ENCODE results near the gene ACP1. TPM values are rescaled to one million over a fixed set of nuclear protein-coding genes. Genes with fewer than 3 reads are reported as not detected.

ACP1 gene
- total RNA-seq, 1 experiment from 2014 or later: 120 TPM

DNA sequence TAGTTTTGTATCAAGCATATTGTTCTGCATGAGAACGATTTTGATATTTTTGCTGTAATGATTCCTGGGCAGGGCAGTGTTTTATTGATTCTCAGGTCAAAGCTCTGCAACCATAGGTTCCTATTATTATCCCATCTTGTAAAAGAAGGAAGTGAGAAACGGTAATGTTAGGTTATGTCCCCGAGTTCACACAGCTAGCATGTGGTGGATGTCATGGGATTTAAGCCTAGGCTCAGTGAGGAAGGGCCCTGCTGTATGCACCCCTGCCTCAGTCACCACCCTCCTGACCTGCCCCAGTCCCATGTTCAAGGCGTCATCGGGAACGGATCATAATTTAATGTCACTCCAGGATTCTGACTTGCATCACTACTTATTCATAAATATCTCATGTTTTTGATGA is 10.7 kb downstream of the ACP1 start:
- peaks cover 25% of the 10 kb centered on the region for H3K36me3 Mint-ChIP-seq (ENCODE audit: insufficient read depth, unreplicated experiment)
- TF ChIP-seq, protein P1, sequence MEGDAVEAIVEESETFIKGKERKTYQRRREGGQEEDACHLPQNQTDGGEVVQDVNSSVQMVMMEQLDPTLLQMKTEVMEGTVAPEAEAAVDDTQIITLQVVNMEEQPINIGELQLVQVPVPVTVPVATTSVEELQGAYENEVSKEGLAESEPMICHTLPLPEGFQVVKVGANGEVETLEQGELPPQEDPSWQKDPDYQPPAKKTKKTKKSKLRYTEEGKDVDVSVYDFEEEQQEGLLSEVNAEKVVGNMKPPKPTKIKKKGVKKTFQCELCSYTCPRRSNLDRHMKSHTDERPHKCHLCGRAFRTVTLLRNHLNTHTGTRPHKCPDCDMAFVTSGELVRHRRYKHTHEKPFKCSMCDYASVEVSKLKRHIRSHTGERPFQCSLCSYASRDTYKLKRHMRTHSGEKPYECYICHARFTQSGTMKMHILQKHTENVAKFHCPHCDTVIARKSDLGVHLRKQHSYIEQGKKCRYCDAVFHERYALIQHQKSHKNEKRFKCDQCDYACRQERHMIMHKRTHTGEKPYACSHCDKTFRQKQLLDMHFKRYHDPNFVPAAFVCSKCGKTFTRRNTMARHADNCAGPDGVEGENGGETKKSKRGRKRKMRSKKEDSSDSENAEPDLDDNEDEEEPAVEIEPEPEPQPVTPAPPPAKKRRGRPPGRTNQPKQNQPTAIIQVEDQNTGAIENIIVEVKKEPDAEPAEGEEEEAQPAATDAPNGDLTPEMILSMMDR (IDR thresholded peaks at IDR 0.05; ENCODE audit: unreplicated experiment): no peak
- CTCF ChIA-PET: no interaction called here
- H3K9me3 Mint-ChIP-seq (ENCODE audit: low read depth, unreplicated experiment): no peaks in the 10 kb centered on the region
- H3K4me3 Mint-ChIP-seq (ENCODE audit: low read depth, unreplicated experiment): no peak overlapping the region
- H3K27ac Mint-ChIP-seq (ENCODE audit: unreplicated experiment): no peak overlapping the region
- peaks cover 21% of the 10 kb centered on the region for H3K4me1 Mint-ChIP-seq (ENCODE audit: low read depth, unreplicated experiment)
- no peaks in the 10 kb centered on the region for H3K27me3 Mint-ChIP-seq (ENCODE audit: unreplicated experiment)
- intact Hi-C loops (cut with micrococcal nuclease; ENCODE audit: unreplicated experiment): no loop called here
- no peak for DNase-seq
- BruUV-seq (replicated peaks): no TSS peak

DNA sequence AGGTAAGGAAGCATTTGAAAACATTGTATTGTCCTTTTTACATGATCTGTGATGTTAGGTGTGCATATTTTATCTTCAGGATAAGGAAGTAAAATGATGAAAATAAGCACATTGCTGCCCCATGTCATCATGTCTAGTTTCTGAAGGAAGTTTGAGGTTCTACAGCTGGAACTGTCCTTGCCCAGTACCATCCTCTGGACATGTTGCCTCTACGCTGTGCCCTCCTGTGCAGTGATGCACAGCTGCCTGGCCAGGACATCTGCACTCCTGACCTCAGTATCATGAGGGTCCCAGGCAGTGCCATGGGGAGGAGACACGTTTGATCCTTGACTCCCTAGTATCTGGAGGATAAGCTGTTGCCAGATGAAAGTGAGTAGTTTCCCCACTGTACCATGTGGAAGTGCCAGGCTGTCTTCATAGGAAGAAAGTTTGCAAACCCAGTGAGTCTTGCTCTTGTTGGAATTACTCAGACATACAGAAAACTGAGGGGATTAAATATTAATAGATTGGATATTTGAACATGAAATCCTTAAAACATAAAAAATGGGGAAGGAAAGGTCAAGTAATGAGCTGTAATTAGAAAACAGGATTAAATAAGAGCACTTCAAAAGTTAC is 13.7 kb downstream of the ACP1 start:
- H3K27ac Mint-ChIP-seq (ENCODE audit: unreplicated experiment): no peak overlapping the region
- peaks cover 21% of the 10 kb centered on the region for H3K36me3 Mint-ChIP-seq (ENCODE audit: insufficient read depth, unreplicated experiment)
- H3K4me1 Mint-ChIP-seq (ENCODE audit: low read depth, unreplicated experiment): peaks cover 8% of the 10 kb centered on the region
- TF ChIP-seq, protein P1 (IDR thresholded peaks at IDR 0.05; ENCODE audit: unreplicated experiment): no peak
- H3K4me3 Mint-ChIP-seq (ENCODE audit: low read depth, unreplicated experiment): no peak overlapping the region
- no peak for DNase-seq
- no peaks in the 10 kb centered on the region for H3K27me3 Mint-ChIP-seq (ENCODE audit: unreplicated experiment)
- CTCF ChIA-PET: no interaction called here
- no peaks in the 10 kb centered on the region for H3K9me3 Mint-ChIP-seq (ENCODE audit: low read depth, unreplicated experiment)
- no TSS peak for BruUV-seq (replicated peaks)
- intact Hi-C loops (cut with micrococcal nuclease; ENCODE audit: unreplicated experiment): no loop called here

DNA sequence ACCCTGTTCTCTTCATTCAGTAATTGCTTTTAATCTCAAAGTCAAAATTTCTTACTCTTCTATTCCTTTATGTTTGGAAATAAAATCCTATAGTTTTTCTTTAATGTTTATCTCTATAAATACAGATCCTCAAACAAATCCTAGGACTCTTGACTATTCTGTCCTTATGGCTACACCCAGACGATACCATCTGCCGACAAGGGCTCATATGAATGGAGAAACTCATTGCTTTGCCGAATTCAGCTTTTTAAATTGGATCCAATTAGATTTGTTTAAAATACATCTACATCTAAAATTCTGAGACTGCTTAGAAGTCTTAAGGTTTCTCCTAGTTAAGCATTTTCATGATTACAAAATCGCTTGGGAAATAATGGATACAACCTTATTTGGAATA is 14.2 kb downstream of the ACP1 start:
- Mint-ChIP-seq H3K36me3 (ENCODE audit: insufficient read depth, unreplicated experiment) (peaks cover 21% of the 10 kb centered on the region), H3K27me3 (ENCODE audit: unreplicated experiment) (no peaks in the 10 kb centered on the region), H3K4me1 (ENCODE audit: low read depth, unreplicated experiment) (peaks cover 8% of the 10 kb centered on the region), H3K9me3 (ENCODE audit: low read depth, unreplicated experiment) (no peaks in the 10 kb centered on the region), H3K4me3 (ENCODE audit: low read depth, unreplicated experiment) (no peak overlapping the region), H3K27ac (ENCODE audit: unreplicated experiment) (no peak overlapping the region)
- CTCF ChIA-PET: no interaction called here
- intact Hi-C loops (cut with micrococcal nuclease; ENCODE audit: unreplicated experiment): no loop called here
- no peak for DNase-seq
- no TSS peak for BruUV-seq (replicated peaks)
- TF ChIP-seq, protein P1 (IDR thresholded peaks at IDR 0.05; ENCODE audit: unreplicated experiment): no peak

DNA sequence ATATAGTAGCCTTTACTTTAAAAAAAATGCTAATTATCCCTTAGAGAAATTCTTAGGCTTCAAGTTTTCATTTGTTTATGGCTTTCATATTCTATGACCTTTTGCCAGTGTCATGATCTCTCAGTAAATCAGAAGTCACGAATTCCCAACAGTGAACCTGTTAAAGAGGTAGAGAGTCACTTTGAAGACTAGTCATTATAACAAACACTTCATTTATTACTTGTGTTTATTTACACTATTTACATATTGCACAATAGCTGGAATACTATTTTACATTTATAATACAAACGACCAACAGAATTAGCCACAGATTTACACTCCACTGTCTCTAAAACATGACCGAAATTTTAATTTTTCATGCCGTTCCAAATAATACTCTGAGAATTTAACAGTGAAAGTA is 14.6 kb downstream of the ACP1 start:
- CTCF ChIA-PET: no interaction called here
- H3K4me1 Mint-ChIP-seq (ENCODE audit: low read depth, unreplicated experiment): peaks cover 6% of the 10 kb centered on the region
- intact Hi-C loops (cut with micrococcal nuclease; ENCODE audit: unreplicated experiment): no loop called here

More for the DNA sequence above, 14.6 kb downstream of the ACP1 start:
- Mint-ChIP-seq H3K36me3 (ENCODE audit: insufficient read depth, unreplicated experiment) (peaks cover 21% of the 10 kb centered on the region), H3K27me3 (ENCODE audit: unreplicated experiment) (no peaks in the 10 kb centered on the region), H3K4me3 (ENCODE audit: low read depth, unreplicated experiment) (no peak overlapping the region), H3K27ac (ENCODE audit: unreplicated experiment) (no peak overlapping the region), H3K9me3 (ENCODE audit: low read depth, unreplicated experiment) (no peaks in the 10 kb centered on the region)
- no peak for DNase-seq
- TF ChIP-seq, protein P1 (IDR thresholded peaks at IDR 0.05; ENCODE audit: unreplicated experiment): no peak
- BruUV-seq (replicated peaks): no TSS peak
